H4 (cell line): ENCODE data around the gene UGT8. TPM values are rescaled to one million over a fixed set of nuclear protein-coding genes. Genes with fewer than 3 reads are reported as not detected.
"Not testable (repeated sequence)": the region's sequence is repeated elsewhere in the genome, so short reads cannot be mapped to it uniquely, and the experiment has no call there.

Experiments used
- DNase-seq: peaks from one replicate; pipeline ENCODE4 v3.0.0-alpha.2; 2015; ENCODE audit warnings: low spot score
- total RNA-seq: library from RNA; depleted of rRNA; stranded (reverse); fragments of >200 nt; shearing (Covaris generic); gene quantifications from 2 replicates; pipeline ENCODE4 v1.2.3, GENCODE V29; 2014

Gene UGT8
- total RNA-seq, 1 experiment from 2014 or later: 13.5 TPM

DNA sequence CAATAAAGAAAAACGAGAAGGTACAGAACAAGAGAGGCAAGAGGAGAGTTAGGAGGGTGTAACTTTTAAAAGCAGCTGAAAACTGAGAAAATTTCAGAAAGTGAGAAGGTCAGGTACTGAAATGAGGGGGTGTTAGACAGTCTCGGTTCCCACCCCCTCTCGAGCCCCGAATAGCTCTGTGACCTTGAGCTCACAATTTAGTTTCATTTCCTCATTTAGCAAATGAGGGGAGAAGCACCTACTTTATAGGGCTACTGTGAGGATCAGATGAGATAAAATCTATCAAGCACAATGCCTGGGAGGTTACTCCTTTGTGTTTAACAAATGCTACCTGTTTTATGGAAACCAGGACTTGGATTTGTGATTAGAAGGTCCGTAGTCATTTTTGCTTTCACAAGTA lies 4.9 kb downstream of the UGT8 start:
- no peak for DNase-seq

GRCh38 chr4:114606245-114606644 lies 7.6 kb downstream of the UGT8 start:
- no peak for DNase-seq

- no peak for DNase-seq
These were observed 8.4 kb downstream of the UGT8 start for GRCh38 chr4:114607056-114607455.

- DNase-seq: no peak
These were observed 15.0 kb downstream of the UGT8 start for GRCh38 chr4:114613560-114613959.

DNA sequence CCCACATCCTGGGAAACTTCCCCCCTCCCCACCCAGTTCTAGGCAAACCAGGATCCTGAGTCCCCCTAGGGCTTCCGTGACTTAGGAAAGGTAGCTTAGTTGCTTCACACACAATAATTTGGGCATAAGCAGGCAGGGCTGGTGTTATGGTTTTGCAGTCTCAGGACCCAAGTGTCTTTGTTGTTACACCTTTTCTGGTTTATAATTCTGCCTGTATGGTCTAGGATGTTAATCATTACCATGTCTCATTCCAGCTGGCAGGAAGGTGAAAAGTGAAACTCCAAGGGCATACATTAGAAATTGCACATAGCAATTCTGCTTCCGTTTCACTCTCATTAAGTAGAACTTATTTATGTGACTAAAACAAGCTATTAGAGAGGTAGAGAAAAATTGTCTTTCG lies 16.8 kb downstream of the UGT8 start:
- DNase-seq: no peak

DNA sequence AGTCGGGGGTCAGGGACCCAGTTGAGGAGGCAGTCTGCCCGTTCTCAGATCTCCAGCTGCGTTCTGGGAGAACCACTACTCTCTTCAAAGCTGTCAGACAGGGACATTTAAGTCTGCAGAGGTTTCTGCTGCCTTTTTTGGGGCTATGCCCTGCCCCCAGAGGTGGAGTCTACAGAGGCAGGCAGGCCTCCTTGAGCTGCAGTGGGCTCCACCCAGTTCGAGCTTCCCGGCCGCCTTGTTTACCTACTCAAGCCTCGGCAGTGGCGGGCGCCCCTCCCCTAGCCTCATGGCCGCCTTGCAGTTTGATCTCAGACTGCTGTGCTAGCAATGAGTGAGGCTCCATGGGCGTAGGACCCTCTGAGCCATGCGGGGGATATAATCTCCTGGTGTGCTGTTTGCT lies 17.4 kb downstream of the UGT8 start:
- DNase-seq: not testable (repeated sequence)

- no peak for DNase-seq
These were observed 27.6 kb downstream of the UGT8 start for GRCh38 chr4:114626196-114626595.

- no peak for DNase-seq
These were observed 37.8 kb downstream of the UGT8 start for GRCh38 chr4:114636192-114636935.

- DNase-seq: no peak
These were observed 43.7 kb downstream of the UGT8 start for GRCh38 chr4:114642173-114642780.

DNA sequence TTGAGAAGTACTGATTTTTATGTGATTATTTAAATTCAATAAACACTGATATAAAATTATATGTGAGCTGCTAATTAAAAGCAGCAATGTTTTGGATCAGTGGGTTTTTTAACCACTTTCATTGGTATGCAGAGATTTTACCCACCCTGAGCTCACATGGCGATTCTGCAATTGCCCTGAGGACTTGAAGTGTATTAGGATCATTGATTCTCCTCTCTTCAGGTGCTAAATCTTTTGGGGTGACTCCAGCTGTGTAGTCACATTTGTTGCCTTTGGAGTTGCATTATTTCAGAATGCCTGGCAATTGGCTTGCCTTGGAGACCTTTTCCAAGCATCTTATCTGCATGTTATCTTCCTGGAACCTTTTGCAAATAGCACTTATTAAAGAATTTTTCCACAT lies 51.3 kb downstream of the UGT8 start:
- DNase-seq: no peak

GRCh38 chr4:114653675-114654074 lies 55.1 kb downstream of the UGT8 start:
- DNase-seq: no peak

DNA sequence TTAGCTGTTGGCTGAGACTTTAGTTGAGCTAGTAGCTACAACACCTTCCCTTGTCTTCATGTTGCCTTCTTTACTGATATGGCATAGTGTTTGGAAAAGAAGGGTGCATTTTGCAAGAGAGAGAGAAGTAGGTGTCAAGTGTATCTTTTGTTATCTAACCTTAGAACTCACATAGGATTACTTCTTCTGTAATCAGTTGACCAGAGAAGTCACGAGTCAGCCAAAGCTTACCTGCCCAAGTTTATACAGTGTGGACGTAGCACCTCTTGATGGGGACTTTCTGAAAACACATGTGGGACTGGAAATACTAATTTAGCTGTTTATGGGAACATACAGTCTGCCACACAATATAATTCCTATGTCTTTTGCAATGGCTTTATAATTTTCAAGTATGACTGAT lies 56.0 kb downstream of the UGT8 start:
- DNase-seq: no peak

- no peak for DNase-seq
These were observed 59.6 kb downstream of the UGT8 start for GRCh38 chr4:114658179-114658578.

GRCh38 chr4:114658776-114659175 lies 60.2 kb downstream of the UGT8 start:
- DNase-seq: no peak

DNA sequence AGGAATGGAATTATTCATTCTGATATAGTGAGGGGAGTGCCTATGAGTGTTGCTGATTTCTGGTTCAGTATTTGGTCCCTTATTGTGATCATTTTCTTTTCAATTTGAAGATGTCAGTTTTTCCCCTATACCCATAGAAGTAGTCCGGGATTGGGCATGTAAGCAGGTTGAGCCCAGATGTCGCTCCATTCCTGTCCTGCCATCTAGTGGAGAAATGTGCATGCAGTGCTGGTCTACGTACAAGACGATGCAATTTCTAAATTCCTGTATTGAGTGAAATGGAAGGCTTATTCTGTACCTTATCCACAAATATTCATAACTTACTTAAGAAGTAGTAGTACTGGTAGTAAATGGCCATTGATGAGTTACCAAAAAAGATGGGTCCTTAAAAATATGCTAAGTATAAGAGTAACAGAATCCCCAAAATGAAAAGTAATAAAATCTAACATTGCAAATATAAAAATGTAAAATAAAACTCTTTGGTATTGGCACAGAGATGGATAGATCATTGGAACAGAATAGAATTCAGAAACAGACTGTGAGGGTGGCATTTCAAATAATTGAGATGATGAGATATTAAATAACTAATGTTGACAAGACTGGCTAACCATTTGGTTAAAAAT lies 60.9 kb downstream of the UGT8 start:
- peak; percentile 72 for DNase-seq

DNA sequence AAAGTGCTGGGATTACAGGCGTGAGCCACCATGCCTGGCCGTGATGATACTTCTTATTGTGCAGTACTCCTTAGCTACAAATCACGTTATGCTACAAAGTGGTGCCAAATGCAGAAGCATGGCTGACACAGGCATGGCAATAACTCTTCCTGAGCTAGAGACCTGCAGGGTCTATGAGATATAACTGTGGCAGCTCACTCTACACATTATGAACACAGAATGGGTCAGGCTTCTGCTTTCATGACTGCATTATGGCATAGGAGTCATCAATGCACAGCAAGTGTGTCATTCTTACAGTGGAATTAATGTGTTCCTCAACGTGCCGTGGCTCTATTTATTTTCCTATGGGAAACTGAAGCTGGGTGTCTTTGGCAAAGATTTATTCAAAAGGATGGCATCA lies 64.5 kb downstream of the UGT8 start:
- no peak for DNase-seq

DNA sequence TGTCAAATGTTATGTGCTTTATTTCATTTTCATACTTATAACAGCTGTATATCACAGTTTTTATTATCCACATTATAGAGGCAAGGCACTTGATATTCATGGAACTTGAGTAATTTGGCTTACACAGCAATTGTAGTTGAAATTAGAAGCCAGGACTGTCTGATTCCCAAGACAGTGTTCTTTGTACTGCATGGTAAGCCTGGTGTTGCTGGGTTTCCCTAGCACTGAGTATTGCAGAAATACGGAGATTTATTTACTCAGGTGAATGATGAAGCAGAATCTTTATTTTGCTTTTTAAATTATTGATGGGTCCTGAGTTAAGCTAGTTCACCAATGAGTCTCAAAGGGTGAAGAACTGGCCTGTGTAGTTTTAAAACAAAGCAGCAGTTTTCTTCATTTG lies 70.0 kb downstream of the UGT8 start:
- DNase-seq: no peak

DNA sequence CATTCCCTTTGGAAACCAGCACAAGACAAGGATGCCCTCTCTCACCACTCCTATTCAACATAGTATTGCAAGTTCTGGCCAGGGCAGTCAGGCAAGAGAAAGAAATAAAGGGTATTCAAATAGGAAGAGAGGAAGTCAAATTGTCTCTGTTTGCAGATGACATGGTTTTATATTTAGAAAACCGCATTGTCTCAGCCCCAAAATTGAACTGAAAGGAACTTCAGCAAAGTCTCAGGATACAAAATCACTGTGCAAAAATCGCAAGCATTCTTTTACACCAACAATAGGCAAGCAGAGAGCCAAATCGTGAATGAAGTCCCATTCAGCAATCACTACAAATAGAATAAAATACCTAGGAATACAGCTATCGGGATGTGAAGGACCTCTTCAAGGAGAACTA lies 72.1 kb downstream of the UGT8 start:
- DNase-seq: not testable (repeated sequence)

DNA sequence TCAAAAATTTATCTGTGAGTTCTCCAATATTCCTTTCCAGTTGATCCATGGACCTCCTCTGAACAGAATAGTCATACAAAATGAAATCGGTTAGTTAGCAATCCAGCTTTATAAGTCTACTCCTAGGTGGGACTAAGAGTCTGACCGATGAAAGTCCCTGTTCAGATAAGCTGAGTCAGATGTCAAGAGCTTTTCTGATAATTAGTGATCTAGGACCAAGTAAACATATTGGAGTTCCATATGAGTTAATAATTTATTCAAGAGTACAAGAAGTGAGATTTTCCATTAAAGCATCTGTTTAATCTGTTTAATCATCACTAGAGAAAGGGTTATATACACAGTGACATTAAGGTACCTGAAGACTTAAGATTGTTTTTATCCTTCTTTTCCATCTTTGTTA lies 74.7 kb downstream of the UGT8 start:
- DNase-seq: no peak

- DNase-seq: no peak
These were observed 75.5 kb downstream of the UGT8 start for GRCh38 chr4:114674080-114674479.

- DNase-seq: no peak
These were observed 78.9 kb downstream of the UGT8 start for GRCh38 chr4:114677346-114677979.

- no peak for DNase-seq
These were observed 85.9 kb downstream of the UGT8 start for GRCh38 chr4:114684462-114684861.

DNA sequence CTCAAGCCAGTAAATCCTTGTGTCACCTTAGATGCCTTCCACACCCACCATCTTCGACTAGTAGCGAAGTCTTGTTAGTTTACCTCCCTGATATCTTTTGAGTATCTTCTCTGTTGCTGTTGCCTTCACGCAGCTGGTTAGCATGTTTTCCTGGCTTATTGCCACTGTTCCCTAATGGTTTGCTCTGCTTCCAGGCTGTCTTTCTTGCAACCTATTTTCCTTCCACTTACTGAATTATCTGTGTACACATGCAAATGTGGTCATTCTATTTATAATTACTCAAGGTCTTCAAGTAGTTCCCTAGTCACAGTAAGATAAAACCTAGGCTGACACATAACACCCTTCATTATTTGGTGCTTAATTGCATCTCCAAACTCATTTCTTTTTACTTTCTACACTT lies 89.5 kb downstream of the UGT8 start:
- no peak for DNase-seq
